ENCODE results near the gene ALDH5A1.

DNA sequence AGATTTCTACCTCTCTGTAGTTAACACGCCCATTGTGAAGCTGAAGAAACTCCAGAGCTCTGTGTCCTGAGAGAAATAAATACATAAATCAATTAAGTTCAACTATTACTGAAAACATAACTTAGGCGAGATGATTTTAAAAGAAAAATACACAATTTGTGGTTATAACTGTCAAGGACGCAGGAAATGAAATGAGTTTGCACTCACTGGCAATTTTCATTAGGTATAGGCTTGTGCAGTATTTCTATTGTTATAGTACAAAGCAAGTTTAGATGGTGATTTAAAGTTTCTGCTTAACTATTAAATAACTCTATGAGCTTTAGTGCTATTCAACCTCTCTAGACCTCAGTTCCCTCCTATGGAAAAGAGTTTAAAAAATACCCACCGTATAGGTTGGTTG, 8.7 kb upstream of the ALDH5A1 start:
- TF ChIP-seq POLR2A (IDR thresholded peaks at IDR 0.05; ENCODE audit: low read depth, low read length) (no peak), POLR2AphosphoS5 (IDR thresholded peaks at IDR 0.05; ENCODE audit: low read depth, low read length) (no peak)

All from GM12892 (cell line).